Activated naive CD4-positive, alpha-beta T cell treated with anti-CD3 and anti-CD28 coated beads for 36 hours (primary cell): ENCODE data around the gene PTPRN2. TPM values are rescaled to one million over a fixed set of nuclear protein-coding genes. Genes with fewer than 3 reads are reported as not detected.
"Not testable (repeated sequence)": the region's sequence is repeated elsewhere in the genome, so short reads cannot be mapped to it uniquely, and the experiment has no call there.

Experiments
- CTCF ChIA-PET: fragments of 350-600 bp; sonication (Branson Sonifier 250); formaldehyde crosslinking; loops from one replicate; lab custom pipeline; 2021; ENCODE audit warnings: antibody characterized with exemption; lab: Charles Lee
- DNase-seq: peaks from one replicate; pipeline ENCODE4 v3.0.0-alpha.2; 2020
- H3K27ac Mint-ChIP-seq: one replicate; pipeline ENCODE4 v1.8.0; 2021; ENCODE audit warnings: mild to moderate bottlenecking, mixed read lengths
- H3K27me3 Mint-ChIP-seq: one replicate; pipeline ENCODE4 v1.8.0; 2021; ENCODE audit warnings: low read depth, mixed read lengths
- H3K36me3 Mint-ChIP-seq: one replicate; pipeline ENCODE4 v1.8.0; 2021; ENCODE audit warnings: low read depth, mixed read lengths
- H3K4me1 Mint-ChIP-seq: one replicate; pipeline ENCODE4 v1.8.0; 2021; ENCODE audit warnings: low read depth, mixed read lengths
- H3K4me3 Mint-ChIP-seq: one replicate; pipeline ENCODE4 v1.8.0; 2021; ENCODE audit warnings: mild to moderate bottlenecking, moderate library complexity, mixed read lengths
- H3K9me3 Mint-ChIP-seq: one replicate; pipeline ENCODE4 v1.8.0; 2021; ENCODE audit warnings: mixed read lengths
- intact Hi-C: fragments of 100-400 bp; cut with micrococcal nuclease; formaldehyde crosslinking; loops from one replicate; pipeline ENCODE4 v1.15.1; 2023
- total RNA-seq, 2 experiments: library from RNA; stranded (reverse); gene quantifications; one replicate each; pipeline ENCODE4 v1.2.3, GENCODE V29; 2021

PTPRN2 gene
- total RNA-seq, 2 experiments from 2014 or later, result 0.54 to 0.62 TPM

- intact Hi-C loops, result no loop called here
- Mint-ChIP-seq H3K27me3 (no peaks in the 10 kb centered on the region), H3K4me3 (no peak overlapping the region), H3K36me3 (no peaks in the 10 kb centered on the region), H3K9me3 (no peaks in the 10 kb centered on the region), H3K27ac (no peak overlapping the region), H3K4me1 (peaks cover 5% of the 10 kb centered on the region)
- CTCF ChIA-PET, result interaction anchor here (1.2 kb wide), 1 partner anchor 435 kb away, joined by 5 read pairs; no protein-coding TSS in a partner anchor
- DNase-seq, result peak; percentile 31
Observed at GRCh38 chr7:158541346-158542010, 46.1 kb downstream of the PTPRN2 start.

DNA sequence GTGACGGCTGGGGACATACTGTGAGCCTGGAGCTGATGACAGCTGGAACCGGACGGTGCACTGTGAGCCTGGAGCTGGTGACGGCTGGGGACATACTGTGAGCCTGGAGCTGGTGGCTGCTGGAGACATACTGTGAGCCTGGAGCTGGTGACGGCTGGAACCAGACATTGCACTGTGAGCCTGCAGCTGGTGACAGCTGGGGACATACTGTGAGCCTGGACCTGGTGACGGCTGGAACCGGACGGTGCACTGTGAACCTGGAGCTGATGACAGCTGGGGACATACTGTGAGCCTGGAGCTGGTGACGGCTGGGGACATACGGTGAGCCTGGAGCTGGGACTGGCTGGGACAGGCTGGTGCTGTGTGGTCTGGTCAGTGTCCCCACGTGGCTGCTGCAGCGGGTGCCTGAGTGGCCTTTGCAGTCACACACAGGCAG is 47.9 kb downstream of the PTPRN2 start:
- Mint-ChIP-seq H3K27ac (no peak overlapping the region), H3K4me1 (peaks cover 5% of the 10 kb centered on the region), H3K9me3 (no peaks in the 10 kb centered on the region), H3K4me3 (no peak overlapping the region), H3K27me3 (no peaks in the 10 kb centered on the region), H3K36me3 (no peaks in the 10 kb centered on the region)
- intact Hi-C loops, result no loop called here
- CTCF ChIA-PET, result no interaction called here
- DNase-seq, result no peak

GRCh38 chr7:158538156-158538946 is 49.3 kb downstream of the PTPRN2 start:
- H3K9me3 Mint-ChIP-seq, result no peaks in the 10 kb centered on the region
- no peak for DNase-seq
- H3K4me3 Mint-ChIP-seq, result no peak overlapping the region
- H3K4me1 Mint-ChIP-seq, result peaks cover 5% of the 10 kb centered on the region
- H3K36me3 Mint-ChIP-seq, result no peaks in the 10 kb centered on the region
- no peaks in the 10 kb centered on the region for H3K27me3 Mint-ChIP-seq
- H3K27ac Mint-ChIP-seq, result no peak overlapping the region
- intact Hi-C loops, result no loop called here
- CTCF ChIA-PET, result no interaction called here

GRCh38 chr7:158537516-158537882 is 50.1 kb downstream of the PTPRN2 start:
- H3K9me3 Mint-ChIP-seq, result no peaks in the 10 kb centered on the region
- no peak for DNase-seq
- H3K4me1 Mint-ChIP-seq, result peaks cover 5% of the 10 kb centered on the region
- H3K36me3 Mint-ChIP-seq, result no peaks in the 10 kb centered on the region
- intact Hi-C loops, result no loop called here
- no peak overlapping the region for H3K4me3 Mint-ChIP-seq
- H3K27ac Mint-ChIP-seq, result no peak overlapping the region
- no peaks in the 10 kb centered on the region for H3K27me3 Mint-ChIP-seq
- CTCF ChIA-PET, result interaction anchor here (0.7 kb wide), 1 partner anchor 440 kb away, joined by 3 read pairs; no protein-coding TSS in a partner anchor

DNA sequence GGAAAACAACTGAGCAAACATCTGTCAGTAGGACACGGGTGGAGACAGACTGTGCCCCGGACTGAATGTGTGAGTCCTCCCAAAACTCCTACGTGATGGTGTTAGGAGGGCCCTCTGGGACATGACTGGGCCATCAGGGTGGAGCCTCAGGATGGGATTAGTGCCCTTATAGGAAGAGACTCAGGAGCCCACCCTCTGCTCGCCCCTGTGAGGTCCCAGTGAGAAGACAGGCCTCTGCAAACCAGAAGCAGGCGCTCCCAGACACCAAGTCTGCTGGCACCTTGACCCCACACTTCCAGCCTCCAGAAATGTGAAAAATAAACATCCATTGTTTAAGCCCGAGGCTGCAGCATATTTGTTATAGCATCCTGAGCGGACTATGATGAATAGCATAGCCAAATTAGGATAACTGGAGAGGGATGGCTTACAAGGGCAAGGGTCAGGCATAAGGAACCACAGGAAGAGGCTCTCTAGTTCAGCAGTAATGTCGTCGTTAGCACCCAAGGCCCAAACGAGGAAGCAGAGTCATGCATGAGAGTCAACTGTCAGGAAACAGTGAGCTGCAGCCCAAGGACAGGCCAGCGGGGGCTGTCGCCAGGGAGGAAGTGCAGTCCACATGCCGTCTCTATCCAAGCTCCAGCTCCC is 50.6 kb downstream of the PTPRN2 start:
- H3K27me3 Mint-ChIP-seq, result no peaks in the 10 kb centered on the region
- intact Hi-C loops, result no loop called here

GRCh38 chr7:158535079-158535478 is 52.5 kb downstream of the PTPRN2 start:
- intact Hi-C loops, result no loop called here
- no peaks in the 10 kb centered on the region for H3K9me3 Mint-ChIP-seq
- H3K4me1 Mint-ChIP-seq, result no peaks in the 10 kb centered on the region
- no peak for DNase-seq
- H3K27ac Mint-ChIP-seq, result no peak overlapping the region
- H3K4me3 Mint-ChIP-seq, result no peak overlapping the region
- H3K27me3 Mint-ChIP-seq, result no peaks in the 10 kb centered on the region
- no peaks in the 10 kb centered on the region for H3K36me3 Mint-ChIP-seq
- CTCF ChIA-PET, result no interaction called here

More for the DNA sequence above, 50.6 kb downstream of the PTPRN2 start:
- no peak overlapping the region for H3K4me3 Mint-ChIP-seq
- H3K9me3 Mint-ChIP-seq, result no peaks in the 10 kb centered on the region
- peaks cover 5% of the 10 kb centered on the region for H3K4me1 Mint-ChIP-seq
- H3K27ac Mint-ChIP-seq, result no peak overlapping the region
- no peaks in the 10 kb centered on the region for H3K36me3 Mint-ChIP-seq
- no peak for DNase-seq
- CTCF ChIA-PET, result interaction anchor here (0.7 kb wide), 1 partner anchor 440 kb away, joined by 3 read pairs; no protein-coding TSS in a partner anchor

DNA sequence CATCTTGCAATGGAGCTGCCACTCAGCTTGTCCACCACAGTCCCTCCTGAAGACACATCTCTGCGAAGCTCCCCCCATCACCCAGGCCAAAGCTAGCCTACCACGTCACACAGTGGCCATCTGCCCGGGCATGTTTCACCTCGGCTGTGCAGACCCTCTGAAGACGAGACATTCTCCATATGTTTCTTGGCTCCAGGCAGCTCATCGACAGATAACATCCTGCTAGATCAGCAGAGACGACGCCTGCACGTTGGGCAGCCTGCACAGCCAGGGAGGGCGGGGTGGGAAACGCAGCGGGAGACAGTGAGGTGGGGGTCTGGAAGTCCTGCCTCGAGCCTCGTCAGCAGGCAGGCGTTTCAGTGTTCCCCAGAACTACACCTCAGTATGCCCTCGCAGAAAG is 53.0 kb downstream of the PTPRN2 start:
- H3K27ac Mint-ChIP-seq, result no peak overlapping the region
- CTCF ChIA-PET, result no interaction called here
- H3K9me3 Mint-ChIP-seq, result no peaks in the 10 kb centered on the region
- no peaks in the 10 kb centered on the region for H3K36me3 Mint-ChIP-seq
- no peaks in the 10 kb centered on the region for H3K4me1 Mint-ChIP-seq
- intact Hi-C loops, result no loop called here
- DNase-seq, result no peak
- H3K27me3 Mint-ChIP-seq, result no peaks in the 10 kb centered on the region
- no peak overlapping the region for H3K4me3 Mint-ChIP-seq

- H3K4me1 Mint-ChIP-seq, CTCF ChIA-PET, DNase-seq, H3K27me3 Mint-ChIP-seq, H3K4me3 Mint-ChIP-seq, H3K36me3 Mint-ChIP-seq, H3K27ac Mint-ChIP-seq, intact Hi-C loops, H3K9me3 Mint-ChIP-seq: not testable (repeated sequence)
Observed at GRCh38 chr7:158534134-158534515, 53.5 kb downstream of the PTPRN2 start.

DNA sequence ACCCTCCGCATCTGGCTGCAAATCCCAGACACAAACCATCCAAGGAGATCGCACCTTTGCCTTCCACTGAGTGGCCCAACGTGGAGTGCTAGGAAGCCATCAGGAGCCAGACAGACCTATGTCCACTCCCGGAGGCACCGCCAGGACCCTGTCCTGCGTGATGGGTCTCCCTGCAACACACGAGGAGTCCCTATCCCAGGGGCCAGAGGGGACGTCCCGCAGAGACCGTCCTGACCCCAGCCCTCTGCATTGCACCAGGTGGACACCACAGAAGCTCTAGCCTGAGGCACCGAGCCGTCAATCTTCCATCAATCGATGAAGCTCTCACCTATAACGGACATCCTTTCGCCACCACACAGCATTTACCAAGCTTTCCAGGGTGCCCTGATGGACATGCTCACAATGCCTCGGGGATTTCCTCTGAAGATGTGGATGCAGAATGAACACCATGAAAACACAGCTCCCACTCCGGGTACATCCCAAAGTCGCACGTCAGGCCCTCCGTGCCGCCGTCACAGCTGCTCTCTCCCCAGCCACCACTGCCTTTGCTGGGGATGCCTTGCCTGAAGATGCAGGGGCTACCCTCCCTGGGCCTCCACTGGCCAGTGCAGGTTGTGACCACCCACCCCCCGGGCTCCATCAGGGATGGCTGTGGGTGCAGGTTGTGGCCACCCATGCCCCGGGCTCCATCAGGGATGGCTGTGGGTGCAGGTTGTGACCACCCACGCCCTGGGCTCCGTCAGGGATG is 54.1 kb downstream of the PTPRN2 start:
- Mint-ChIP-seq H3K4me3 (no peak overlapping the region), H3K27me3 (no peaks in the 10 kb centered on the region), H3K9me3 (no peaks in the 10 kb centered on the region), H3K36me3 (no peaks in the 10 kb centered on the region), H3K4me1 (no peaks in the 10 kb centered on the region), H3K27ac (no peak overlapping the region)
- CTCF ChIA-PET, result no interaction called here
- intact Hi-C loops, result no loop called here
- no peak for DNase-seq

DNA sequence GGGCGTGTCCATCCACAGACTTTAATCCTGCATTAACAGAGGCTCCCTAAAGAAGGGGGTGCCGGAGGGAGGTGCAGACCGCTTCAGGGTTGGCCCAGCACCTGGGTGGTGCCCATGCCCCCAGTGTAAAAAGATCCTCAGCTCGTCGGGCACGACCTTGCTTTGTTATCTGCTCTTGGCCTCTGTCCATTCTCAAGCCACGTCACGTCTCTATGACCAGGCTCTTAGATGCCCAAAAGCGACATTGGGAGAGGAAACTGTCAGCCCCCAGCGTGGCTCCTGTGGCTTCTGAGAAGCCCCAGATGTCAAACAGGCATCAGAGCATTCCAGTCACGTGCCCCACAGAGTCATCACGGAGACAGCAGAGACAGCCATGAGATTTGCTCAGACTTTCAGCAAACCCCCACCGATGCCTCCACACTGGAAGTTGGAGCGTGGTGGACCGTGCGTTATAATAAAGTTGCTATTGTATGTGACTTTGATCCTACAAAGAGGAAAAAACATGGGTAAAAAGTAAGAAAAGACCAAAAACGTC is 55.5 kb downstream of the PTPRN2 start:
- Mint-ChIP-seq H3K36me3 (no peaks in the 10 kb centered on the region), H3K4me1 (no peaks in the 10 kb centered on the region), H3K27me3 (no peaks in the 10 kb centered on the region), H3K4me3 (no peak overlapping the region), H3K27ac (no peak overlapping the region), H3K9me3 (no peaks in the 10 kb centered on the region)
- CTCF ChIA-PET, result no interaction called here
- no peak for DNase-seq
- intact Hi-C loops, result no loop called here

GRCh38 chr7:158531661-158532060 is 56.0 kb downstream of the PTPRN2 start:
- Mint-ChIP-seq H3K9me3 (no peaks in the 10 kb centered on the region), H3K27ac (no peak overlapping the region), H3K36me3 (no peaks in the 10 kb centered on the region), H3K27me3 (no peaks in the 10 kb centered on the region), H3K4me1 (no peaks in the 10 kb centered on the region), H3K4me3 (no peak overlapping the region)
- DNase-seq, result no peak
- intact Hi-C loops, result no loop called here
- CTCF ChIA-PET, result no interaction called here
